Neutrophil (primary cell): ENCODE results near the gene NEURL1.

Experiments
- H3K27ac ChIP-seq: fragments of 200-600 bp; sonication (generic); 2 replicates; pipeline ENCODE4 v1.5.1; 2016; ENCODE audit warnings: mild to moderate bottlenecking, moderate library complexity
- H3K27me3 ChIP-seq: fragments of 200-600 bp; sonication (generic); 2 replicates; pipeline ENCODE4 v1.6.0; 2016; ENCODE audit warnings: mild to moderate bottlenecking
- H3K36me3 ChIP-seq: fragments of 200-600 bp; sonication (generic); 2 replicates; pipeline ENCODE4 v1.5.1; 2017
- H3K4me1 ChIP-seq, 2 experiments: fragments of 200-600 bp in 1 of 2; sonication (generic) in 1 of 2; 1 replicate in 1 of 2; 2 replicates in 1 of 2; pipeline versions ENCODE4 v1.5.1 to v1.6.1; 2013 to 2016; ENCODE audit warnings: low read depth in 1 of 2, low read length in 1 of 2, mild to moderate bottlenecking in 1 of 2, moderate library complexity in 1 of 2; ENCODE audit not compliant: control insufficient read depth in 1 of 2, insufficient read depth in 1 of 2
- H3K4me3 ChIP-seq, 2 experiments: fragments of 200-600 bp in 1 of 2; sonication (generic) in 1 of 2; 1 replicate in 1 of 2; 2 replicates in 1 of 2; pipeline ENCODE4 v1.5.1; 2013 to 2016; ENCODE audit warnings: low read depth in 1 of 2, low read length in 1 of 2, mild to moderate bottlenecking in 1 of 2, moderate library complexity in 1 of 2
- H3K9me3 ChIP-seq: fragments of 200-600 bp; sonication (generic); 2 replicates; pipeline ENCODE4 v1.5.1; 2016
- TF ChIP-seq, protein P1 (sequence below): fragments of 200-600 bp; sonication (generic); IDR thresholded peaks from 2 replicates; pipeline ENCODE4 v1.5.1; 2016; ENCODE audit warnings: antibody characterized with exemption

Gene NEURL1

DNA sequence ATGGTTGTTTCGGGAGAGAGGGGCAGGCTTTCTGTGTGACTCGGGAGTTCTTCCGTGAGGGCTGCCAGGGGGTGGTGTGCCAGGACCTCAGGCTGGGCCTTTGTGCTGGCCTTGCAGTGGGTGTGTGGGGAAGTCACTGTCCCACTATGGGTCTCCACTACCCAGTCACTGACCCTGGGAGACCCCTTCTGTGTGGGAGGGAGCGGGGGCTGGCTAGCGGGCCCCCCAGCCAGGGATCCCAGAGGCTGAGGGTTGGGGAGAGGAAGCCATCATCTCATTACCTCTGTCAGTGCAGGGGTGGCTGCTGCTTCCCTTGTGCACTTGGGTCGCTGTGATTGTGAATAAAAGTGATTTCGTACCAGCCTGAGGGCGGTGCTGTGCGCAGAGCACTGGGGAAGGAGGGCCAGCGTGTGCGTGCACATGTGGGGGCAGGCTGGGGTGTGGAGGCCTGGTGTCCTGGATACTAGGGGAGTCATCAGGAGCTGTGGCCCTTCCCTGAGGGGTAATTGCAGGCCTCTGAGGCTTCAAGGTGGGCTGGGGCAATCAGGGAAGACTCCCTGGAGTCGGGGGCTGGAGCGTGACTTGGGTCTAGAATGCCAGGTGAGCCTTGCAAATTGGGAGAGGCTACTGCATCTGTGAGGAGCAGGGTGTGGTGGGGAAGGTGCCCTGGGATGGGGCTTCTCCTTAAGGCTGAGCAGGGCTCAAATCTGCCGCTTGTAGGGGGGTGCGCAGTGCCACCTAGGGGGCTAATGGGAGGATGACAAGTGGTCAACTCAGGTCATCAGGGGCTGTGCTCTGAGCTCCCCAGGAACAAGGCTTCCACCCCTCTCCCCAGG, 98.9 kb downstream of the NEURL1 start:
- no peaks in the 10 kb centered on the region for H3K27me3 ChIP-seq
- TF ChIP-seq, protein P1, sequence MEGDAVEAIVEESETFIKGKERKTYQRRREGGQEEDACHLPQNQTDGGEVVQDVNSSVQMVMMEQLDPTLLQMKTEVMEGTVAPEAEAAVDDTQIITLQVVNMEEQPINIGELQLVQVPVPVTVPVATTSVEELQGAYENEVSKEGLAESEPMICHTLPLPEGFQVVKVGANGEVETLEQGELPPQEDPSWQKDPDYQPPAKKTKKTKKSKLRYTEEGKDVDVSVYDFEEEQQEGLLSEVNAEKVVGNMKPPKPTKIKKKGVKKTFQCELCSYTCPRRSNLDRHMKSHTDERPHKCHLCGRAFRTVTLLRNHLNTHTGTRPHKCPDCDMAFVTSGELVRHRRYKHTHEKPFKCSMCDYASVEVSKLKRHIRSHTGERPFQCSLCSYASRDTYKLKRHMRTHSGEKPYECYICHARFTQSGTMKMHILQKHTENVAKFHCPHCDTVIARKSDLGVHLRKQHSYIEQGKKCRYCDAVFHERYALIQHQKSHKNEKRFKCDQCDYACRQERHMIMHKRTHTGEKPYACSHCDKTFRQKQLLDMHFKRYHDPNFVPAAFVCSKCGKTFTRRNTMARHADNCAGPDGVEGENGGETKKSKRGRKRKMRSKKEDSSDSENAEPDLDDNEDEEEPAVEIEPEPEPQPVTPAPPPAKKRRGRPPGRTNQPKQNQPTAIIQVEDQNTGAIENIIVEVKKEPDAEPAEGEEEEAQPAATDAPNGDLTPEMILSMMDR: no peak
- H3K4me3 ChIP-seq: no peak overlapping the region
- no peaks in the 10 kb centered on the region for H3K9me3 ChIP-seq
- no peaks in the 10 kb centered on the region for H3K36me3 ChIP-seq
- no peak overlapping the region for H3K27ac ChIP-seq
- H3K4me1 ChIP-seq: no peaks in the 10 kb centered on the region

DNA sequence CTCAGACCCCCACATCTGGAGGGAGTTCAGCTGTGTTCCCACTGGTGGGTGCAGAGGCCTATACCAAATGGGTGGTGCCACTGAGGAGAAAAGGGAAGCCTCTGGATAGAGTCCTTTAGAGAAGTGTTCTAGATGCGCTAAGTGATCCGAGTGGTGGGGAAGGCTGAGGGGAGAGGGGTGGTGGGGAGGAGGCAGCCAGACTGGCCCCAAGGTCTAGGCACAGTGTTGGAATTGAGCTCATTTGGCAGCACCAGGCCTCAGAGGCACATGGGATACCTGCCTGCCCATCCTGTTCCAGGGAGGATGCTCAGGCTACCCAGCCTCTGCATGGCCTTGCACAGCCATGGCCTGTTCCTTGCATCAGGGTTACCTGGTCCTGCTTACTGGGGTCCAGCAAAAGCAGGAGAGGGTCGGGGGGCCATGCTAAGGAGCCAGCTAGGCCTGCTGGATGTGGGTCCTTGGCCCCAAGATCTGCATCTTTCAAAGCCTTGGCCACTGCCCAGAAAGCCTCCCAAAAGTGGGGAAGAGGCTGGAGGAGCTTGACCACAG, 99.6 kb downstream of the NEURL1 start:
- H3K9me3 ChIP-seq: no peaks in the 10 kb centered on the region
- no peaks in the 10 kb centered on the region for H3K4me1 ChIP-seq
- TF ChIP-seq, protein P1: no peak
- H3K27ac ChIP-seq: no peak overlapping the region
- H3K4me3 ChIP-seq: no peak overlapping the region
- H3K36me3 ChIP-seq: no peaks in the 10 kb centered on the region
- H3K27me3 ChIP-seq: no peaks in the 10 kb centered on the region

DNA sequence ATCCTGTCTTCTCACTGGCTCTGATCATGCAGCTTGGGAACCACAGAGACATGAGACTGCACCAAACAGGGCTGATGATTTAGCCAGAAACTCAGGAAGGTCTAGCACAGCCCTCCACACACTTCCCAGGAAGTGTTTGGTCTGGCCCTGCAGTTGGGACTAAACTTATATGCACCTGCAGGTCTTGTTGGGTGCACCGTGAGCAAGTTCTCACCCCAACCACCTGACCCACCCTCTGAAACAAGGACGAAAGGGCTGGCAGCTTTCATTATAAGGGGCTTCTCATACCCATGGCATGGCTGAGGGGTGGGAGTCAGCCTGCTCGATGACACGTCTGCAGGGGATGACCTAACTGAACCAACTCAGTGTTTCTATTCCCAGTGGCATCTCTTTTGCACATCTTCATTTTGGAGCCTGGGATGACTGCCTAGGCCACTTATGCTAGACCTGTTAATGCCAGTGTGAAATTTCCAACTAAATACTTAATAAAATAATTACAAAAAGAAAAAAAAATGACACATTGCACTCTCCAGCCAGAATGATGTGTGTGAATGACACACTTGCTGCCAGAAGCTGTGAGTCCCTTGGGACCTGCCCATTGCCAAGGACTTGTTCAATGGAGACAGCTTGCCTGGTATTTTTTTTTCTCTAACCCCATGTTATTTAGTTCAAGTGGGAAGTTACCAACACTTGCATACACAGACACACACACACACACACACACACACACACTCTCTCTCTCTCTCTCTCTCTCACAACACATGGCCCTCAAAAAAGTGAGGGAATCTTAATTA, 102.6 kb downstream of the NEURL1 start:
- no peak overlapping the region for H3K4me3 ChIP-seq
- H3K36me3 ChIP-seq: no peaks in the 10 kb centered on the region
- TF ChIP-seq, protein P1: no peak
- no peak overlapping the region for H3K27ac ChIP-seq
- H3K27me3 ChIP-seq: no peaks in the 10 kb centered on the region
- no peaks in the 10 kb centered on the region for H3K4me1 ChIP-seq
- no peaks in the 10 kb centered on the region for H3K9me3 ChIP-seq

DNA sequence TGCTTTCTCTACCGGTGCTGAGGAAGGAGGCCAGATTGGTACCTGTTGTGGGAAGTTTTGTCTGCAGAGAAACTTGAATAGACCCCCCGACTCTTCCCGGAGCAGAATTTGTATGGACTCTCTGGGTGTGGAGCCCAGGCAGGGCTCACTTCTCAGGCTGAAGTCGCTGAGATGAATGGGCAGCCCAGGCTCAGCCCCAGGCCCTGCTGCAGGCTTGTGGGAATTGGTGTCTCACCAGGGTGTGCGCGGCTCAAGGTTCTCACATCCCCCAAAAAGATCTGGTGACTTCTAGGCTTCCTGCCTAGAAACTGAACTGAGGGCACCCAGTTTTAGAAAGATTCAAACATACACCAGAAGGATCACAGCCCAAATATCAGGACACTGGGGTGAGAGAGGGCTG, 103.5 kb downstream of the NEURL1 start:
- no peak overlapping the region for H3K27ac ChIP-seq
- H3K36me3 ChIP-seq: no peaks in the 10 kb centered on the region

DNA sequence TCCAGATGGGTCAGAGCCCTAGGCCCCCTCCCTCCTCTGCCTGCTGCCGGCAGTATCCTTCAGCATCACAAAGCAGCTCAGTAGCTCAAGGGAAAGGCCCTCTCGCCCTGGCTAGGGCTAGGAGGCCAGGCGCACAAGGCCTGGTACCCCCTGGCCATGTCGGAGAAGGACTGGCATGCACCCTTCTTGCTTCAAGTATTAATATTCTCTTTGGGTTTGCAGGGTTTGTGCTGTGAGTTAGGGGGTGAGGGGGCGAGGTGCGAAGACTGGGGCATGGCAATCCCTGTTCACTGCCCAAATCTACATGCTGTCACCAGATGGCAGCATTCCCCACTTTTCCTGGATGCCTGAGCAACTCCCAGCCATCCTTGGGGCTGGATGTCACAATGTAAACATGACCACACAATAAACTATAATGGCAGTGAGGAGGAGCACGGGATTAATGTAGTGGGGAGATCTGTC, 105.2 kb downstream of the NEURL1 start:
- no peaks in the 10 kb centered on the region for H3K9me3 ChIP-seq
- H3K4me1 ChIP-seq: no peaks in the 10 kb centered on the region
- no peaks in the 10 kb centered on the region for H3K27me3 ChIP-seq
- no peaks in the 10 kb centered on the region for H3K36me3 ChIP-seq
- H3K27ac ChIP-seq: no peak overlapping the region
- TF ChIP-seq, protein P1: no peak
- H3K4me3 ChIP-seq: no peak overlapping the region

More for the DNA sequence above, 103.5 kb downstream of the NEURL1 start:
- Histone ChIP-seq H3K4me1 (no peaks in the 10 kb centered on the region), H3K4me3 (no peak overlapping the region), H3K9me3 (no peaks in the 10 kb centered on the region), H3K27me3 (no peaks in the 10 kb centered on the region)
- TF ChIP-seq, protein P1: no peak
